HepG2 (cell line): ENCODE measurements around the gene APBB1IP. TPM values are rescaled to one million over a fixed set of nuclear protein-coding genes. Genes with fewer than 3 reads are reported as not detected.

Source experiments
- ATAC-seq: fragments of 200-7000 bp; cut with Tn5 transposase; 3 replicates; pipeline ENCODE4 v1.9.1; 2020; ENCODE audit warnings: mild to moderate bottlenecking, moderate library complexity
- BruUV-seq: library from RNA; stranded (reverse); fragments of 400-500 nt; replicated peaks from 2 replicates; lab custom pipeline; 2021; lab: Mats Ljungman, UMichigan
- CTCF ChIA-PET: fragments of 300-600 bp; formaldehyde crosslinking; extraction: SDS; loops from one replicate; lab custom pipeline; 2021; ENCODE audit warnings: low total read pairs, inconsistent platforms, low intra/inter-chr PET ratio; lab: Yijun Ruan, JAX
- POLR2A ChIA-PET: fragments of 350-600 bp; sonication (Branson Sonifier 250); formaldehyde crosslinking; loops from one replicate; lab custom pipeline; 2020; ENCODE audit warnings: antibody characterized with exemption, inconsistent platforms; lab: Yijun Ruan, JAX
- DNase-seq: peaks from one replicate; pipeline ENCODE4 v3.0.0-alpha.2; 2015; ENCODE audit warnings: low spot score
- FAIRE-seq: peaks from 3 replicates; lab custom pipeline; 2011; peaks lifted over from hg19 to GRCh38; lab: Jason Lieb, UNC
- H2AFZ ChIP-seq: one replicate; pipeline ENCODE4 v1.6.1; 2011; ENCODE audit warnings: low read length, inconsistent platforms
- H3K27ac ChIP-seq: fragments of 300-600 bp; 3 replicates; pipeline ENCODE4 v1.8.0; 2011; ENCODE audit warnings: mixed run types, mild to moderate bottlenecking, mixed read lengths, low read length, inconsistent platforms; ENCODE audit not compliant: insufficient read depth; ENCODE audit errors: extremely low read length
- H3K27me3 ChIP-seq, 2 experiments: fragments of 200-600 bp in 1 of 2; 2 replicates in 1 of 2; 3 replicates in 1 of 2; pipeline versions ENCODE4 v1.6.0 to v1.8.0; 2011; ENCODE audit warnings: low read length in 2 of 2, mild to moderate bottlenecking in 2 of 2, moderate library complexity in 2 of 2, inconsistent platforms in 1 of 2; ENCODE audit not compliant: insufficient read depth in 2 of 2, control insufficient read depth in 1 of 2
- H3K36me3 ChIP-seq, 2 experiments: fragments of 200-600 bp in 1 of 2; replicated peaks in 1 of 2; 2 replicates in 1 of 2; 3 replicates in 1 of 2; pipeline versions ENCODE4 v1.5.1 to v1.8.0; 2011; ENCODE audit warnings: low read length in 2 of 2, inconsistent platforms in 1 of 2; ENCODE audit not compliant: insufficient read depth in 2 of 2, control insufficient read depth in 1 of 2
- H3K4me1 ChIP-seq: 2 replicates; pipeline ENCODE4 v1.5.1; 2012; ENCODE audit warnings: low read length, inconsistent platforms; ENCODE audit not compliant: insufficient read depth
- H3K4me2 ChIP-seq: 2 replicates; pipeline ENCODE4 v1.6.0; 2011; ENCODE audit warnings: low read depth, low read length, inconsistent platforms
- H3K4me3 ChIP-seq, 3 experiments: fragments of 200-600 bp in 1 of 3; sonication (generic), shearing (Covaris generic) in 1 of 3; replicated peaks in 1 of 3; 2 replicates each; pipeline ENCODE4 v1.5.1; 2011 to 2016; ENCODE audit warnings: low read length in 3 of 3, inconsistent platforms in 2 of 3, low read depth in 2 of 3, mild to moderate bottlenecking in 2 of 3, control low read depth in 1 of 3, mixed read lengths in 1 of 3; ENCODE audit not compliant: insufficient read depth in 1 of 3
- H3K79me2 ChIP-seq: one replicate; pipeline ENCODE4 v1.6.1; 2011; ENCODE audit warnings: low read length, inconsistent platforms; ENCODE audit not compliant: insufficient read depth
- H3K9ac ChIP-seq: 2 replicates; pipeline ENCODE4 v1.6.0; 2011; ENCODE audit warnings: mild to moderate bottlenecking, low read depth, low read length, inconsistent platforms; ENCODE audit not compliant: insufficient read depth
- H3K9me3 ChIP-seq: 2 replicates; pipeline ENCODE4 v1.5.1; 2012; ENCODE audit warnings: mild to moderate bottlenecking, low read length
- H4K20me1 ChIP-seq: 2 replicates; pipeline ENCODE4 v1.6.0; 2011; ENCODE audit warnings: inconsistent platforms, mild to moderate bottlenecking, low read length, moderate library complexity; ENCODE audit not compliant: insufficient read depth
- ETV6 ChIP-seq: sonication (generic); formaldehyde crosslinking; conservative IDR thresholded peaks from 2 replicates; pipeline ENCODE4 v1.4.0; 2020; ENCODE audit warnings: missing genetic modification reagents
- FIP1L1 ChIP-seq: fragments of 200-400 bp; formaldehyde crosslinking; IDR thresholded peaks from 2 replicates; pipeline ENCODE4 v1.6.1; 2018; ENCODE audit warnings: low read depth, mild to moderate bottlenecking, low read length, moderate library complexity, borderline replicate concordance; ENCODE audit not compliant: insufficient read depth
- FOXM1 ChIP-seq: sonication (generic); formaldehyde crosslinking; IDR thresholded peaks from 2 replicates; pipeline ENCODE4 v1.5.0; 2020; ENCODE audit warnings: missing genetic modification reagents
- NFKB2 ChIP-seq: sonication (generic); formaldehyde crosslinking; IDR thresholded peaks from 2 replicates; pipeline ENCODE4 v1.4.0; 2020; ENCODE audit warnings: missing genetic modification reagents, borderline replicate concordance
- SMARCE1 ChIP-seq: fragments of 450-650 bp; IDR thresholded peaks from 2 replicates; pipeline ENCODE4 v1.6.1; 2017; ENCODE audit warnings: borderline replicate concordance
- SMC3 ChIP-seq: IDR thresholded peaks from 2 replicates; pipeline ENCODE4 v1.6.1; 2011; ENCODE audit warnings: low read length, improper control_type of control experiment
- STAG1 ChIP-seq: sonication (generic); formaldehyde crosslinking; IDR thresholded peaks from 2 replicates; pipeline ENCODE4 v1.4.0; 2020; ENCODE audit warnings: missing genetic modification reagents
- TAF15 ChIP-seq: fragments of 200-400 bp; formaldehyde crosslinking; IDR thresholded peaks from one replicate; pipeline ENCODE4 v1.6.1; 2018; ENCODE audit warnings: mild to moderate bottlenecking, low read depth, low read length; ENCODE audit not compliant: poor library complexity, severe bottlenecking
- THYN1 ChIP-seq: sonication (generic); formaldehyde crosslinking; IDR thresholded peaks from 2 replicates; pipeline ENCODE4 v1.8.1; 2023; ENCODE audit warnings: low read depth, mild to moderate bottlenecking, moderate library complexity, missing genetic modification reagents, borderline replicate concordance
- ZBTB20 ChIP-seq: sonication (generic); formaldehyde crosslinking; IDR thresholded peaks from 2 replicates; pipeline ENCODE4 v1.8.1; 2023; ENCODE audit warnings: missing genetic modification reagents, low read depth, mild to moderate bottlenecking, borderline replicate concordance
- ZNF30 ChIP-seq: sonication (generic); formaldehyde crosslinking; IDR thresholded peaks from 2 replicates; pipeline ENCODE4 v1.5.0; 2020; ENCODE audit warnings: mild to moderate bottlenecking, missing genetic modification reagents
- ZNF430 ChIP-seq: sonication (generic); formaldehyde crosslinking; IDR thresholded peaks from 2 replicates; pipeline ENCODE4 v1.9.0; 2021; ENCODE audit warnings: mild to moderate bottlenecking, missing genetic modification reagents
- ZNF557 ChIP-seq: sonication (generic); formaldehyde crosslinking; IDR thresholded peaks from 2 replicates; pipeline ENCODE4 v1.4.0; 2020; ENCODE audit warnings: missing genetic modification reagents
- ZNF564 ChIP-seq: sonication (generic); formaldehyde crosslinking; IDR thresholded peaks from 2 replicates; pipeline ENCODE4 v1.8.1; 2023; ENCODE audit warnings: mild to moderate bottlenecking, missing genetic modification reagents
- ZNF674 ChIP-seq: sonication (generic); formaldehyde crosslinking; IDR thresholded peaks from 2 replicates; pipeline ENCODE4 v1.5.0; 2020; ENCODE audit warnings: low read depth, mild to moderate bottlenecking, missing genetic modification reagents
- WGBS: methylation state at CpG from one replicate; pipeline ENCODE4 v1.1.6; 2017; ENCODE audit warnings: low lambda C conversion rate; 5-methylcytosine and 5-hydroxymethylcytosine counted together
- in situ Hi-C: cut with HindIII; loops from 2 replicates; pipeline ENCODE4 v1.10.0; 2017; ENCODE audit warnings: low pct_unique_long_range_greater_than_20kb; ENCODE audit not compliant: extremely low pct_ligation_motif_present
- intact Hi-C: fragments of 100-400 bp; cut with micrococcal nuclease; formaldehyde crosslinking; loops from one replicate; pipeline ENCODE4 v1.10.0; 2022; ENCODE audit not compliant: unreplicated experiment
- polyA plus RNA-seq, 8 experiments: library from polyadenylated mRNA; depleted of rRNA in 3 of 8; stranded (reverse) in 7 of 8; unstranded in 1 of 8; fragments of >200 nt; fragmentation: Illumina TruSeq in 4 of 8; extraction: Trizol in 4 of 8; gene quantifications; 2 replicates each; pipeline versions ENCODE4 v1.2.1 to v1.2.3, GENCODE V29; 2011 to 2016; ENCODE audit warnings: low read depth in 4 of 8, missing spikeins in 1 of 8, mixed read lengths in 1 of 8; ENCODE audit not compliant: insufficient read depth in 1 of 8
- total RNA-seq, 5 experiments: library from RNA; depleted of rRNA; stranded (reverse); fragments of >200 nt; fragmentation: Illumina TruSeq; extraction: Trizol; gene quantifications; 2 replicates each; pipeline ENCODE4 v1.2.3, GENCODE V29; 2016; ENCODE audit warnings: low read depth in 1 of 5
- TF ChIP-seq, protein P1 (sequence below): sonication (generic); formaldehyde crosslinking; IDR thresholded peaks from 2 replicates; pipeline ENCODE4 v1.4.0; 2020; ENCODE audit warnings: missing genetic modification reagents
- TF ChIP-seq, protein P2 (sequence below): sonication (generic); formaldehyde crosslinking; IDR thresholded peaks from 2 replicates; pipeline ENCODE4 v1.5.0; 2020; ENCODE audit warnings: mild to moderate bottlenecking, missing genetic modification reagents, moderate library complexity
- TF ChIP-seq, protein P3 (sequence below): sonication (generic); formaldehyde crosslinking; IDR thresholded peaks from 2 replicates; pipeline ENCODE4 v1.9.0; 2021; ENCODE audit warnings: missing genetic modification reagents, borderline replicate concordance

The APBB1IP gene
- total and polyA plus RNA-seq, 2 of the 13 experiments (the other 11 are each of a cell fraction or from before 2014, with no cell fraction given): 0.08 TPM; not detected in 1

DNA sequence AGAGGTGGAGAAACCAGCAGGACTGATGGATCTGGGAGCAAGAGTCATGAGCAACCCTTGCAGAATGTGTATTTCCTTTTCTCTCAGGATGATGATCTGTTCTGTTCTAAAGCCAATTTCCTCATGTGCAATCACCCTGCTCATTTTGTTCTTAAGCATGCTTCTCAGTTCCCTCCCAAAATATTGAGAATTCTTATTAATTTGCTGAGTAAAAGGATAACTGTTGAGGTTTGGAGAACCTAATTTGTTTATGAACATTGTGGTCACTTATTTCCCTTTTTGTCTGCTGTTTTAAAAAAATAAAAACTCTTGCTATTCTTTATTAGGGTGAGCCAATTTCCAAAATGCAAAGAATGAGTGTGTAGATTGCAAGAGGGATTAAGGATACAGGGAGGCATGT lies 106.8 kb downstream of the APBB1IP start:
- BruUV-seq: no TSS peak
- CTCF ChIA-PET: no interaction called here

DNA sequence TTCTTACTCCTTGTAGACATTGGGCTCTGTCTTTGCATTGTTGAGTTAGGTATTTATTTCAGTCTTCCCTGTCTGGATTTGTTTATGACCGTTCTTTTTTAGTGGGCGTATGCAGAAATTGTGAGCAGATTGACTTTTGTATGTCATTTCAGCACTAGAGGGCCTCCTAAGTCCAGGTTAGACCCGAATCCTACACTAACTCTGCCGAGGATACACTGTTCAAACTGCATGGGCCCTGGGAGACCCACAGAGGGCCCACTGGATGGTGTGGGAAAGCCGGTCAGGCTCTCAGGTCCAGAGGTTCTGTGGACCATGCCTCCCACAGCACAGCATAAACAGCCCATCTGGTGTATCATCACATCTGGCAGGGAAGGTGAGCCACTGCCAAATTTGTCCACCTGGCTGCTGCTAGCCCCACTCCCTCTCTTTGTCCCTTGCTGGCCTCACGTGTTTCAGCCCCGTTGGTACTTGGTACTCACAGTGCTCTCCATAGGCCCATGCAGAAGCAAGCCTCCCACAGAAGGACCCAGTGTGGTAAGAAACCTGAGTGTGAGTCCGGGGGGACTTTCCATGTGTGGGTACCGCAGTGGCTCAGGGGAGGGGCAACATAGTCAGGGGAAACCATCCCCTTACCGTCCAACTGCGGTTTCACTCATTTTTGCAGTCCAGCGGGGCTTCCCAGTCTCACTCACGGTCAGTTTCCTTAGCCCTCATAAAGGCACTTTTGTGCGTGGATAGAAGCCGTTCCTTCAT lies 112.8 kb downstream of the APBB1IP start:
- peaks cover 2% of the 10 kb centered on the region for H3K4me1 ChIP-seq
- FAIRE-seq (no peak), ATAC-seq (peak; percentile 95), DNase-seq (peak; percentile 27)
- 36% methylated on average over 11 of the region's 15 CpGs for WGBS
- H3K79me2 ChIP-seq: no peaks in the 10 kb centered on the region
- in situ Hi-C loops (no loop called here), intact Hi-C loops (no loop called here)
- BruUV-seq: no TSS peak
- H3K9ac ChIP-seq: no peak overlapping the region
- no peaks in the 10 kb centered on the region for H3K36me3 ChIP-seq
- no peak overlapping the region for H3K4me2 ChIP-seq
- H3K4me3 ChIP-seq: no peak overlapping the region
- no peak overlapping the region for H3K27ac ChIP-seq
- POLR2A ChIA-PET: no interaction called here
- no peak overlapping the region for H2AFZ ChIP-seq
- no peaks in the 10 kb centered on the region for H4K20me1 ChIP-seq
- H3K9me3 ChIP-seq: no peaks in the 10 kb centered on the region
- no peaks in the 10 kb centered on the region; a peak in 1 of 5 replicates for H3K27me3 ChIP-seq
- CTCF ChIA-PET: no interaction called here
- TF ChIP-seq FOXM1 (CRISPR knock-in tag) (no peak), STAG1 (CRISPR knock-in tag) (peak; percentile 56), TAF15 (no peak), ZNF30 (no peak), SMC3 (0 out of 2 replicates have a peak, but pooled peaks have one; percentile 18), ETV6 (CRISPR knock-in tag) (no peak)
- TF ChIP-seq, protein P1, sequence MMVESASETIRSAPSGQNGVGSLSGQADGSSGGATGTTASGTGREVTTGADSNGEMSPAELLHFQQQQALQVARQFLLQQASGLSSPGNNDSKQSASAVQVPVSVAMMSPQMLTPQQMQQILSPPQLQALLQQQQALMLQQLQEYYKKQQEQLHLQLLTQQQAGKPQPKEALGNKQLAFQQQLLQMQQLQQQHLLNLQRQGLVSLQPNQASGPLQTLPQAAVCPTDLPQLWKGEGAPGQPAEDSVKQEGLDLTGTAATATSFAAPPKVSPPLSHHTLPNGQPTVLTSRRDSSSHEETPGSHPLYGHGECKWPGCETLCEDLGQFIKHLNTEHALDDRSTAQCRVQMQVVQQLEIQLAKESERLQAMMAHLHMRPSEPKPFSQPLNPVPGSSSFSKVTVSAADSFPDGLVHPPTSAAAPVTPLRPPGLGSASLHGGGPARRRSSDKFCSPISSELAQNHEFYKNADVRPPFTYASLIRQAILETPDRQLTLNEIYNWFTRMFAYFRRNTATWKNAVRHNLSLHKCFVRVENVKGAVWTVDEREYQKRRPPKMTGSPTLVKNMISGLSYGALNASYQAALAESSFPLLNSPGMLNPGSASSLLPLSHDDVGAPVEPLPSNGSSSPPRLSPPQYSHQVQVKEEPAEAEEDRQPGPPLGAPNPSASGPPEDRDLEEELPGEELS (CRISPR knock-in tag): no peak
- TF ChIP-seq, protein P2, sequence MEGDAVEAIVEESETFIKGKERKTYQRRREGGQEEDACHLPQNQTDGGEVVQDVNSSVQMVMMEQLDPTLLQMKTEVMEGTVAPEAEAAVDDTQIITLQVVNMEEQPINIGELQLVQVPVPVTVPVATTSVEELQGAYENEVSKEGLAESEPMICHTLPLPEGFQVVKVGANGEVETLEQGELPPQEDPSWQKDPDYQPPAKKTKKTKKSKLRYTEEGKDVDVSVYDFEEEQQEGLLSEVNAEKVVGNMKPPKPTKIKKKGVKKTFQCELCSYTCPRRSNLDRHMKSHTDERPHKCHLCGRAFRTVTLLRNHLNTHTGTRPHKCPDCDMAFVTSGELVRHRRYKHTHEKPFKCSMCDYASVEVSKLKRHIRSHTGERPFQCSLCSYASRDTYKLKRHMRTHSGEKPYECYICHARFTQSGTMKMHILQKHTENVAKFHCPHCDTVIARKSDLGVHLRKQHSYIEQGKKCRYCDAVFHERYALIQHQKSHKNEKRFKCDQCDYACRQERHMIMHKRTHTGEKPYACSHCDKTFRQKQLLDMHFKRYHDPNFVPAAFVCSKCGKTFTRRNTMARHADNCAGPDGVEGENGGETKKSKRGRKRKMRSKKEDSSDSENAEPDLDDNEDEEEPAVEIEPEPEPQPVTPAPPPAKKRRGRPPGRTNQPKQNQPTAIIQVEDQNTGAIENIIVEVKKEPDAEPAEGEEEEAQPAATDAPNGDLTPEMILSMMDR: peak; percentile 48

More for the DNA sequence above, 106.8 kb downstream of the APBB1IP start:
- Histone ChIP-seq H3K36me3 (no peaks in the 10 kb centered on the region), H3K79me2 (no peaks in the 10 kb centered on the region), H3K27me3 (peaks cover 0 to 1% of the 10 kb centered on the region in 2 experiments; a peak in 2 of 5 replicates), H3K4me2 (no peak overlapping the region), H3K9me3 (no peaks in the 10 kb centered on the region), H3K4me3 (no peak overlapping the region), H3K9ac (no peak overlapping the region), H4K20me1 (no peaks in the 10 kb centered on the region), H3K4me1 (no peaks in the 10 kb centered on the region), H3K27ac (no peak overlapping the region), H2AFZ (no peak overlapping the region)
- POLR2A ChIA-PET: no interaction called here
- FAIRE-seq: no peak
- ATAC-seq: no peak
- TF ChIP-seq ZNF430: no peak
- TF ChIP-seq, protein P3, sequence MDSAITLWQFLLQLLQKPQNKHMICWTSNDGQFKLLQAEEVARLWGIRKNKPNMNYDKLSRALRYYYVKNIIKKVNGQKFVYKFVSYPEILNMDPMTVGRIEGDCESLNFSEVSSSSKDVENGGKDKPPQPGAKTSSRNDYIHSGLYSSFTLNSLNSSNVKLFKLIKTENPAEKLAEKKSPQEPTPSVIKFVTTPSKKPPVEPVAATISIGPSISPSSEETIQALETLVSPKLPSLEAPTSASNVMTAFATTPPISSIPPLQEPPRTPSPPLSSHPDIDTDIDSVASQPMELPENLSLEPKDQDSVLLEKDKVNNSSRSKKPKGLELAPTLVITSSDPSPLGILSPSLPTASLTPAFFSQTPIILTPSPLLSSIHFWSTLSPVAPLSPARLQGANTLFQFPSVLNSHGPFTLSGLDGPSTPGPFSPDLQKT: no peak
- no peak for TF ChIP-seq ZBTB20 (CRISPR knock-in tag)
- no peak for TF ChIP-seq FIP1L1
- no peak for TF ChIP-seq ETV6 (CRISPR knock-in tag)
- TF ChIP-seq ZNF564 (CRISPR knock-in tag): no peak
- TF ChIP-seq THYN1: no peak
- no peak for TF ChIP-seq ZNF674 (CRISPR knock-in tag)
- TF ChIP-seq NFKB2 (CRISPR knock-in tag): no peak
- TF ChIP-seq ZNF557 (CRISPR knock-in tag): no peak
- TF ChIP-seq SMARCE1: no peak
- intact Hi-C loops: loop anchor here (5.0 kb wide), 1 partner anchor 188 kb away; no protein-coding TSS in a partner anchor
- in situ Hi-C loops: no loop called here
- no peak for DNase-seq
